ENCODE measurements around the gene ANKRD10. TPM values are rescaled to one million over a fixed set of nuclear protein-coding genes. Genes with fewer than 3 reads are reported as not detected.

The ANKRD10 gene
- total RNA-seq, 2 donors from 2014 or later, result 195 to 200 TPM

GRCh38 chr13:110834572-110834971, 80.3 kb downstream of the ANKRD10 start:
- no peak for ATAC-seq (ENCODE audit: insufficient number of reproducible peaks, low FRiP score, low read depth)
- no peaks in the 10 kb centered on the region for H3K9me3 ChIP-seq

GRCh38 chr13:110832531-110832930, 82.3 kb downstream of the ANKRD10 start:
- H3K4me1 ChIP-seq (ENCODE audit: control insufficient read depth in 1 of 2, low read depth in 2 of 2), result no peaks in the 10 kb centered on the region
- no peak overlapping the region for H3K27ac ChIP-seq
- no peaks in the 10 kb centered on the region for H3K9me3 ChIP-seq
- no peaks in the 10 kb centered on the region for H3K27me3 ChIP-seq (replicated peaks; ENCODE audit: insufficient read depth)
- TF ChIP-seq CTCF (IDR thresholded peaks at IDR 0.05), result no peak
- DNase-seq (ENCODE audit: low spot score) (no peak), ATAC-seq (ENCODE audit: insufficient number of reproducible peaks, low FRiP score, low read depth) (no peak)
- H3K36me3 ChIP-seq, result no peaks in the 10 kb centered on the region
- H3K4me3 ChIP-seq, result no peak overlapping the region

More at GRCh38 chr13:110834572-110834971, 80.3 kb downstream of the ANKRD10 start:
- Histone ChIP-seq H3K36me3 (no peaks in the 10 kb centered on the region), H3K27me3 (replicated peaks; ENCODE audit: insufficient read depth) (no peaks in the 10 kb centered on the region), H3K4me1 (ENCODE audit: control insufficient read depth in 1 of 2, low read depth in 2 of 2) (no peaks in the 10 kb centered on the region), H3K4me3 (no peak overlapping the region), H3K27ac (no peak overlapping the region)
- no peak for DNase-seq (ENCODE audit: low spot score)
- TF ChIP-seq CTCF (IDR thresholded peaks at IDR 0.05), result no peak

- Histone ChIP-seq H3K9me3 (no peaks in the 10 kb centered on the region), H3K4me1 (ENCODE audit: control insufficient read depth in 1 of 2, low read depth in 2 of 2) (no peaks in the 10 kb centered on the region), H3K36me3 (no peaks in the 10 kb centered on the region), H3K27me3 (replicated peaks; ENCODE audit: insufficient read depth) (no peaks in the 10 kb centered on the region), H3K27ac (no peak overlapping the region), H3K4me3 (no peak overlapping the region)
- no peak for DNase-seq (ENCODE audit: low spot score)
- TF ChIP-seq CTCF (IDR thresholded peaks at IDR 0.05), result no peak
- no peak for ATAC-seq (ENCODE audit: insufficient number of reproducible peaks, low FRiP score, low read depth)
Observed at GRCh38 chr13:110832205-110832479, 82.7 kb downstream of the ANKRD10 start.

- TF ChIP-seq CTCF (IDR thresholded peaks at IDR 0.05), result no peak
- DNase-seq (ENCODE audit: low spot score) (no peak), ATAC-seq (ENCODE audit: insufficient number of reproducible peaks, low FRiP score, low read depth) (no peak)
Observed at GRCh38 chr13:110831437-110832204, 83.2 kb downstream of the ANKRD10 start.

GRCh38 chr13:110830800-110831371, 84.0 kb downstream of the ANKRD10 start:
- H3K9me3 ChIP-seq, result no peaks in the 10 kb centered on the region
- no peak overlapping the region for H3K4me3 ChIP-seq
- no peak overlapping the region for H3K27ac ChIP-seq
- H3K27me3 ChIP-seq (replicated peaks; ENCODE audit: insufficient read depth), result no peaks in the 10 kb centered on the region
- H3K36me3 ChIP-seq, result no peaks in the 10 kb centered on the region
- H3K4me1 ChIP-seq (ENCODE audit: control insufficient read depth in 1 of 2, low read depth in 2 of 2), result no peaks in the 10 kb centered on the region
- TF ChIP-seq CTCF (IDR thresholded peaks at IDR 0.05), result no peak
- DNase-seq (ENCODE audit: low spot score) (no peak), ATAC-seq (ENCODE audit: insufficient number of reproducible peaks, low FRiP score, low read depth) (no peak)

More at GRCh38 chr13:110831437-110832204, 83.2 kb downstream of the ANKRD10 start:
- Histone ChIP-seq H3K4me3 (no peak overlapping the region), H3K36me3 (no peaks in the 10 kb centered on the region), H3K4me1 (ENCODE audit: control insufficient read depth in 1 of 2, low read depth in 2 of 2) (no peaks in the 10 kb centered on the region), H3K9me3 (no peaks in the 10 kb centered on the region), H3K27me3 (replicated peaks; ENCODE audit: insufficient read depth) (no peaks in the 10 kb centered on the region), H3K27ac (no peak overlapping the region)
